T follicular helper cell (primary cell): ENCODE measurements around the gene ANKRD20A1.
"Not testable (repeated sequence)": the region's sequence is repeated elsewhere in the genome, so short reads cannot be mapped to it uniquely, and the experiment has no call there.

Experiments
- DNase-seq: peaks from one replicate; pipeline ENCODE4 v3.0.0-alpha.2; 2020; ENCODE audit warnings: low read depth
- total RNA-seq, 2 experiments: gene quantifications; one replicate each; lab custom pipeline; 2026; lab: John Stamatoyannopoulos, UW

The ANKRD20A1 gene
- 0.04 to 0.36 reads per million in 2 experiments for total RNA-seq

DNA sequence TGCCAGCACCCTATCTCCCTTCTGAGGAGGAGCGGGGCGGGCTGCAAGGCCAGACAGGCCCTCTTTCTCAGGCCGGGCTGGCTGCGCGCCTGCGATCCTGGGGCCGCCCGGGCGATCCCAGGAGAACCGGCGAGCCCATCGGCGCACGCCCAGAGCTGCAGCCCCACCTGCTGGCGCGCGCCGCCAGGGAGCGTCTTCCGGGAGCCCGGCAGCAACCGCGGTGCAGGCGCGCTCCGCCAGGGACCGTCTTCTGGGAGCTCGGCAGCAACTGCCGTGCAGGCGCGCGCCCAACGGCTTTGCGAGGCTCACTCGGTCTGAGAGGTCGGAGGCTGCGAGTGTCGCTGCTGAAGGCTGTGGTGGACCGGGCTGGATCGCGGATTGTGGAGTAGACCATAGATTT lies at the start of gene ANKRD20A1:
Gene ANKRD20A1 (plus strand): TSS at position 61 of the 400 bp plus-strand sequence. CDS start 496 bp downstream, outside the sequence.
- DNase-seq, result not testable (repeated sequence)

DNA sequence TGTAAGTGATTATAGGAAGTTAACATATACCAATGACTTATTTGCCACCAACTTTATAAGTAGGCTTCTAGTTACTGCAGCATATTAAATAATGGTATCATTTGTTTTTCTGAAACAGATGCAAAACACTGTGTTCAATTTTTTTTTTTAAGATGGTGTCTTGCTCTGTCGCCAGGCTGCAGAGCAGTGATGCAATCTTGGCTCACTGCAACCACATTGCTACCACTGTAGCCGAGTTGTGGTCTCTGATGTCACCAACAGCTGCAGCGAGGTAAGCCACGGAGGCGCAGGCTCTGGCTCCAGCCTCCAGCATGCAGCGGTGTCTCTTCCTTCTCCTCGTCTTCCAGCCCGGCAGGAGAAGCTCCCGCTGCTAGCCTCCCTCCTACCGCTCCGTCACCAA lies 26.6 kb upstream of the ANKRD20A1 start:
- DNase-seq, result not testable (repeated sequence)
